ENCODE measurements around the gene MSRB1.
"Not testable (repeated sequence)": the region's sequence is repeated elsewhere in the genome, so short reads cannot be mapped to it uniquely, and the experiment has no call there.

Gene MSRB1

DNA sequence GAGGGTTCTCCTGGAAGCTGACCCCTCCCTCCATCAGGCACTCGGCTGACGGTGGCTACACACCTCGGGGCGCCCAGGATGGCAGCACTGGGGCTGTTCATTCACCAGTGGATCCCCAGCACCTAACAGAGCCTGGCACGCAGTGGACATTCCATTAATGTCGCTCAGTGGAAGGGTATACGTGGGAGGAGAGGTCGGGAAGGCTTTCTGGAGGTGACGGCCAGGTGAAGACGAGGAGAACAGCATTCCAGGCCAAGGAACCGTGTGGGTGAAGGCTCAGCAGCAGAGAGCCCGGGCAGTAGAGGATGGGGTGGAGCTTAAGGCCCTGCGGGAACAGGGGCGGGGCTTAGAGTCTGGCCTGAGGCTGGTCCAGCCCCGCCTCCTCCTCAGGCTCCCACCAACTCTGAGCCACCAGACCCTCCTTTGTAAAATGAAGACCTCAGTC, 22.2 kb downstream of the MSRB1 start:
- Histone ChIP-seq H3K79me2 (ENCODE audit: insufficient read depth, low read length) (no peaks in the 10 kb centered on the region), H3K4me2 (ENCODE audit: low read depth, low read length, poor library complexity, severe bottlenecking) (no peak overlapping the region)

DNA sequence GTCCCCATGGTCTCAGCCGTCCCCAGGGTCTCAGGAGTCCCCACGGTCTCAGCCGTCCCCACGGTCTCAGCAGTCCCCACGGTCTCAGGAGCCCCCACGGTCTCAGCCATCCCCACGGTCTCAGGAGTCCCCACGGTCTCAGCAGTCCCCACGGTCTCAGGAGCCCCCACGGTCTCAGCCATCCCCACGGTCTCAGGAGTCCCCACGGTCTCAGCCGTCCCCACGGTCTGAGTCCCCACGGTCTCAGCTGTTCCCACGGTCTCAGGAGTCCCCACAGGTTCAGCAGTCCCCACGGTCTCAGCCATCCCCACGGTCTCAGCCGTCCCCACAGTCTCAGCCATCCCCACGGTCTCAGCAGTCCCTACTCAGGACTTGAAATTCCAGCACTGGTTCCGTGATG, 22.9 kb downstream of the MSRB1 start:
- H3K9ac ChIP-seq (ENCODE audit: low read length); H3K36me3 ChIP-seq (ENCODE audit: low read length); H3K79me2 ChIP-seq (ENCODE audit: insufficient read depth, low read length); H2AFZ ChIP-seq (ENCODE audit: low read depth, low read length, severe bottlenecking); H3F3A ChIP-seq (ENCODE audit: insufficient read depth); H3K4me3 ChIP-seq (ENCODE audit: insufficient read depth, low read length, poor library complexity, severe bottlenecking); H3K27ac ChIP-seq (ENCODE audit: low read depth, low read length); H3K4me2 ChIP-seq (ENCODE audit: low read depth, low read length, poor library complexity, severe bottlenecking); H3K27me3 ChIP-seq (ENCODE audit: low read length); H3K9me3 ChIP-seq (ENCODE audit: insufficient read depth, low read length); H3K9me2 ChIP-seq (replicated peaks; ENCODE audit: insufficient read depth, low read length); H4K20me1 ChIP-seq (ENCODE audit: low read depth, low read length): not testable (repeated sequence)

More for the DNA sequence above, 22.2 kb downstream of the MSRB1 start:
- H3K9ac ChIP-seq (ENCODE audit: low read length) = no peak overlapping the region
- H3K27ac ChIP-seq (ENCODE audit: low read depth, low read length) = no peak overlapping the region
- H3K27me3 ChIP-seq (ENCODE audit: low read length) = no peaks in the 10 kb centered on the region
- no peak overlapping the region for H2AFZ ChIP-seq (ENCODE audit: low read depth, low read length, severe bottlenecking)
- H3F3A ChIP-seq (ENCODE audit: insufficient read depth) = no peaks in the 10 kb centered on the region
- H3K9me2 ChIP-seq (replicated peaks; ENCODE audit: insufficient read depth, low read length) = no peaks in the 10 kb centered on the region
- H3K4me3 ChIP-seq (ENCODE audit: insufficient read depth, low read length, poor library complexity, severe bottlenecking) = no peak overlapping the region
- TF ChIP-seq EZH2phosphoT487 (conservative IDR thresholded peaks at IDR 0.05; ENCODE audit: low read length) (no peak), CTCF (IDR thresholded peaks at IDR 0.05; ENCODE audit: insufficient read depth, low read length, poor library complexity, severe bottlenecking) (no peak)
- no peaks in the 10 kb centered on the region for H4K20me1 ChIP-seq (ENCODE audit: low read depth, low read length)
- H3K9me3 ChIP-seq (ENCODE audit: insufficient read depth, low read length) = no peaks in the 10 kb centered on the region
- H3K36me3 ChIP-seq (ENCODE audit: low read length) = no peaks in the 10 kb centered on the region

GRCh38 chr16:1919327-1919998, 23.5 kb downstream of the MSRB1 start:
- Histone ChIP-seq H3K27ac (ENCODE audit: low read depth, low read length) (no peak overlapping the region), H3K4me2 (ENCODE audit: low read depth, low read length, poor library complexity, severe bottlenecking) (no peak overlapping the region), H3K9me3 (ENCODE audit: insufficient read depth, low read length) (no peaks in the 10 kb centered on the region), H3K27me3 (ENCODE audit: low read length) (no peaks in the 10 kb centered on the region), H3K9ac (ENCODE audit: low read length) (no peak overlapping the region), H3K36me3 (ENCODE audit: low read length) (no peaks in the 10 kb centered on the region), H4K20me1 (ENCODE audit: low read depth, low read length) (no peaks in the 10 kb centered on the region), H3F3A (ENCODE audit: insufficient read depth) (no peaks in the 10 kb centered on the region), H3K9me2 (replicated peaks; ENCODE audit: insufficient read depth, low read length) (no peaks in the 10 kb centered on the region), H3K4me3 (ENCODE audit: insufficient read depth, low read length, poor library complexity, severe bottlenecking) (no peak overlapping the region), H2AFZ (ENCODE audit: low read depth, low read length, severe bottlenecking) (no peak overlapping the region), H3K79me2 (ENCODE audit: insufficient read depth, low read length) (no peaks in the 10 kb centered on the region)
- TF ChIP-seq EZH2phosphoT487 (conservative IDR thresholded peaks at IDR 0.05; ENCODE audit: low read length) = no peak
- TF ChIP-seq CTCF (IDR thresholded peaks at IDR 0.05; ENCODE audit: insufficient read depth, low read length, poor library complexity, severe bottlenecking) = no peak
